Colon (tissue), 2 donors: ENCODE results near the gene MS4A18.

Experiments
- FAIRE-seq: peaks from 2 replicates; lab custom pipeline; 2012; peaks lifted over from hg19 to GRCh38; lab: Jason Lieb, UNC
- donor health status: control.
- donor health status: control.

The MS4A18 gene

GRCh38 chr11:60788401-60789125 lies 64.0 kb downstream of the MS4A18 start:
- no peak for FAIRE-seq

DNA sequence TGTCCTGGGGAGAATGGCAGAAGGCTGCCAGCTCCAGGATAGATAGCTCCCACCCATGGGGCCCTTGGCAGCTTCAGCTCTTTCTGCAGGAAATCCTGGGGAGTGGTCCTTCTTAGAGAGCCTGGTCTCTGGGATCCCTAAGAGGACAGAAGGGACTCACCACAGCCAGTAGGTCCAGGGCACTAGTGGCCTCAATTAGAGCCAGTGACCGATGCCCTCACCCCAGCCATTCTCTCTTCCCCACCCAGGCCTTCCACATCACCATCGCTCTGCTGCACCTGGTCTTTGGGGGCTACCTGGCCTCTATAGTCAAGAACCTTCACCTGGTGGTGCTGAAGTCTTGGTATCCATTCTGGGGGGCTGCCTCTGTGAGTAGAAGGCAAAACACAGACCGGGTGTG lies 66.2 kb downstream of the MS4A18 start:
- FAIRE-seq: no peak

DNA sequence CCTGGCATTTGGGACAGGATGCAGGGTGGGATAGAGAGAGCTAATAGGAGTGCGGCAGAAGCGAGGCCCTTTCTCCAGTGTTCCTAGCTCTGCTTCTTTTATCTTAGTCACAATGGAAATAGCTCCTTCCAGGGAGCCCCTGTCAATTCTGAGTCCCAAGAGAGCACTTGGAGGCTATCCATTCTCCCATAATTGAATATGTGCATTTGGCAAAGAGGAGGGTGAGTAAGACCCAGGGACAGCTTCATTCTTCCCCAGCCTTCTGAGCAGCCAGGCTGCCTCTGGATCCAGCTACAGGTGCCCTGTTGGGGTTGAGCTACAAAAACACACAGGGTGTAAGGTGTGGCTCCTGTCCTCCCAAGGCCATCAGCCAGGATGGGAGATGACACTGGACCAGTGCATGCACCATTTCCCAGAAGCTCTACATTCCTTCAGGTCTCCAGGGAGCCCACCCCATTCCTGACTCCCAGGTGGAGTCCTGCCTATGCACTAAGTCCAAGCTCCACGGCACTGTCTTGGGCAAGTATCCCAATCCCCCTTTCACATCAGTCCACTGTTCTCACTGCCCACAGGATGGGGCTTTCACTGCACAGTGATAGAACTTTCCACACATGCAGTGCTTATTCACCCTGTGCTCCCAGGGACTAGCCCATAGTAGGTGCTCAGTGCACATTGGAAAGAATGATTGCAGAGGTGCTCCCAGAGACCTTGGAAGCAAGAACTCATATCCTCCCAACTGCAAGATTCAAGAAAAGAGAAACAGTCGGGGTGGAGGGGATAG lies 66.8 kb downstream of the MS4A18 start:
- FAIRE-seq: no peak

GRCh38 chr11:60792521-60792920 lies 68.0 kb downstream of the MS4A18 start:
- no peak for FAIRE-seq
